NCI-H2227 (cell line): Measurements from ENCODE around the gene APC2.

ENCODE experiments used
- DNase-seq: peaks from one replicate; lab custom pipeline; 2025; ENCODE audit not compliant: unreplicated experiment; lab: John Stamatoyannopoulos, UW

The APC2 gene

DNA sequence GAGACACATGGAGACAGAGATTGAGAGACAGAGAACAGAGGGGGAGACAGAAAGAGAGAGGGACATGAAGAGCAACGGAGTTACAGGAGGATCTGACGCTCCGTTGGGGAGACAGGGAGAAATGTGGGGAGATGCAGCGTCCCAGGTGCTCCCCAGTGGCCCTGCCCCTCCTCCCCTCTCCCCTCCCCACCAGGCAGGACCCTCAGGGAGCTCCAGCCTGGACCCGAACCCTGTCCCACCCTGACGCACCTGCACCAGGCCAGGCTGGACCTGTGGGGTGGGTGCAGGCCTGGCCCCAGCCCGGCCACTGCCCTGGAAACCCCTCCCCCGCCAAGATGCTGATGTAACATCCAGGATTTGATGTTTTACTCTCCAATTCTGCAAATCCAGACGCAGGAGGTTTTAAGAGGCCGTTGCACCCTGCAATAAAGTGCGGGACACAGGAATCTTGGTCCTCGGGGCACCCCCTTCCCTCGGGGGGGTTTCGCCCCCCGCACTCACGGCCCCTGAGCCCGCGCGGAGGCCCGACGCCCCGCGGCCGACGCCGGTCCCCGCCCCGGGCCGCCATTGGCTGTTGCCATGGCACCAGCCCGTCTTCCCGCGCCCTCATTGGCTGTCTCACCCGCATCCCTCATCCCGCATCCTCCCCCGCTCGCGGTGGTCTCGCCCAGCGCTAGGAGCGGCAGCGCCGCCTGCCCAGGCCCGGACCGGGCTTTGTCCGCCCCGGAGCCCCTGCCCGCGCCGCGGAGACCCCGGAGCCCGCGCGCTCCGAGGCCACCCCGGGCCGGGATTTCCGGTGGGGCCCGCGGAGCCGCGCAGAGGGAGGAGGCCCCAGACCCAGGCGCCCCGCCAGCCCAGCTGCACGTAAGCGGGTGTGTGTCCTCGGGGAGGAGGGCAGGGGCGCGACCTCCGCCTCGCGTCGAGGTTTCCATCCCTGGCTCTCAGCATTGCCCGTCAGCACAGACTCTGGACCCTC, at the start of gene APC2:
Gene APC2, plus strand, starts transcription at position 655 of the 976 bp plus-strand sequence. CDS start 2,881 bp downstream, outside the sequence.
- peak; percentile 93 for DNase-seq

DNA sequence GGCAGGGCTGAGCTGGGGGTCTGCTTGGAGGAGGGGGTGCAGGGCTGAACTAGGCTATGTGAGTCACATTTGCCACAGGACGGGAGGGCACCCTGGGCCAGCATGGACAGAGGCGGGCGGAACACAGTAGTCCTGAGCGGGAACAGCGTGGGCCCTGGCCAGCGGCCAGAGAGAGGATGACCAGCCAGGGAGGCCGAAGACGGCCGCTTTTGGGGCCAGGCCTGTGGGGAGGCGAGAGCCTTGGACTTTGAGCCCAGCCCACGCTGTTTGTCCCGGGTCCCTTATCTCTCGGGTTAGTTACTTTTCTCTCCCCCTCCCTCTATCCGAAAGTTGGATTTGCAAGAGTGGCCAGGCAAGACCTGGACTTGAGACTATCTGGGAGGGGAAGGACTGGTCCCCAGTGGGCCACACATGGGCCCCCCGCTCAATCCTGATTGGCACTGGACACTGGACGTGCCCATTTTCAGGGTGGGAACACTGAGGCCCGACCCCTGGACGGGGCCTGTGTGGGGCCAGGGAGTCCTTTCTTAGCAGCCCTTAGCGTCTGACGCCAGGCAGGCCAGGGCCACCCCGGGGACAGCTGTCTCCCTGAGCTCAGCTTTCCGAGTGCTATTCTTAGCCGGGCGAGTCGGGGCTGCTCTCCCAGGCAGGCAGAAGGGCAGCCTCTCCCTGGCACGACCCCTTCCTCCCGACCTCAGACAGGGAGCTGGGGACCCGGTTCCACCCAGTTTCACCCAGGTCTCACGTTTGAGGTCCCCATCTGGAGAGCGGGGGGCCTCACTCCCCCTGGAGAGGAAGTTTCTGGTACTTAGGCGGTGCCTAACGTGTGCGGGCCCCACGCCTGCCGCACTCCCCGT, 49.4 kb upstream of the APC2 start:
- DNase-seq = no peak

GRCh38 chr19:1401138-1401888, 48.6 kb upstream of the APC2 start, which contains the start of gene GAMT:
TSS of gene GAMT (minus strand) at chr19:1401542. CDS start at chr19:1401476, 66 bp downstream.
- DNase-seq = peak; percentile 72

DNA sequence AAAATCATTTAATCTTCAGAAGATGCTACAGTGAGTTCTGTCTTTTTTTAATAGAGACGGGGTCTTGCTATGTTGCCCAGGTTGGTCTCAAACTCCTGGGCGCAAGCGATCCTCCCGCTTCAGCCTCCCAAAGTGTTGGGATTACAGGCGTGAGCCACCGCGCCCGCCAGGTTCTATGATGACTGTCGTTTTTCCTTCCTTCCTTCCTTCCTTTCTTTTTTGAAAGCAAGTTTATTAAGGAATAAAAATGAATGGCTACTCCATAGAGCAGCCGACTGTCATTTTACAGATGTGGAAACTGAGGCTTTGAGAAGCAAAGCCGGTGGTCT, 48.1 kb upstream of the APC2 start:
- no peak for DNase-seq

- DNase-seq = no peak
Observed at GRCh38 chr19:1402411-1403070, 47.4 kb upstream of the APC2 start.

- DNase-seq = peak; percentile 98
Observed at GRCh38 chr19:1406774-1407527, 43.0 kb upstream of the APC2 start.

GRCh38 chr19:1407528-1408299, 42.2 kb upstream of the APC2 start, which contains the start of gene DAZAP1:
TSS of gene DAZAP1 (plus strand) at chr19:1407586. CDS start at chr19:1407774, 188 bp downstream.
- DNase-seq = peak; percentile 71

DNA sequence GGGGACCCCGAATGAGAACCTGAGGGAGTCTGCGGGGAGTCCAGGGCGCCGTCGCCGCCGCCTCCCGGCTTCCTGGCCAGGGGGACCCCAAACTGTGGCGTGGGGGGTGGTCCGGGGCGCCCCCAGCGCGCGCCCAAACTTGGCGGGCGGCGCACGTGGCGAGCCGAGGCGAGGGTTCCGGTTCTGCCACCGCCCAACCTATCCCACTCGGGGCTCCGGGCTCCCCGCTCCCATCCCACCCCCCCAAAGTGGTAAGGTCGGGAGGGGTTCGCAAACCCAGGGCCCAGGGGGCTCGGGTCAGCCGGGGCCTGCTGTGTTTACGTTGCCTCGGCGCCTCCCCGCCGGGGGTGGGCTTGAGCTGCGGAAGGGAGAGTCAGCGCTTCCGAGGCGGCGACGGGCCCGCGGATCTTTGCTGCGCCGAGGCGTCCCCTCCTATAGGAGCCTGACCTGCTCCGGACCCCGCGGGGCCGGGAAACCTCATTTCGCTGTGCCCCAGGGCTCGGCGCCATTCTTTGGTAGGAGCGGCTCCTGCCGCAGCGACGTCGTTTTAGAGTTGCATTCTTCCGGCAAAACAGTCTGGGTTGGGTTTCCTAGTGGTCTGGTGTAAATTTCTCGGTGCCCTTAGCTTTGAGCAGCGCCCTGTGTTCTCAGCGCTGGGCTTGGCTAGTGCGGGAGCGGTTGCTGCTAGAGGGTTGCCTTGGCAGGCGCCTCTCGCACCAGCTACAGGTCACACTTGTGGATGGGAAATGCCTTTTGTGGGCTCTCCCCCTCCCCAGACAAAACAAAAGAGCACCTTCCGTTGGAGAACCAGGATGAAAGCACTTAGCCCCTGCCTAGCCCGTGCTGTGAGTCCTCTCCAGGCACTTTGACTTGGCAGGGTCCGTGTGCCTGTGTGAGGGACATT, 41.4 kb upstream of the APC2 start:
- peak; percentile 53 for DNase-seq

DNA sequence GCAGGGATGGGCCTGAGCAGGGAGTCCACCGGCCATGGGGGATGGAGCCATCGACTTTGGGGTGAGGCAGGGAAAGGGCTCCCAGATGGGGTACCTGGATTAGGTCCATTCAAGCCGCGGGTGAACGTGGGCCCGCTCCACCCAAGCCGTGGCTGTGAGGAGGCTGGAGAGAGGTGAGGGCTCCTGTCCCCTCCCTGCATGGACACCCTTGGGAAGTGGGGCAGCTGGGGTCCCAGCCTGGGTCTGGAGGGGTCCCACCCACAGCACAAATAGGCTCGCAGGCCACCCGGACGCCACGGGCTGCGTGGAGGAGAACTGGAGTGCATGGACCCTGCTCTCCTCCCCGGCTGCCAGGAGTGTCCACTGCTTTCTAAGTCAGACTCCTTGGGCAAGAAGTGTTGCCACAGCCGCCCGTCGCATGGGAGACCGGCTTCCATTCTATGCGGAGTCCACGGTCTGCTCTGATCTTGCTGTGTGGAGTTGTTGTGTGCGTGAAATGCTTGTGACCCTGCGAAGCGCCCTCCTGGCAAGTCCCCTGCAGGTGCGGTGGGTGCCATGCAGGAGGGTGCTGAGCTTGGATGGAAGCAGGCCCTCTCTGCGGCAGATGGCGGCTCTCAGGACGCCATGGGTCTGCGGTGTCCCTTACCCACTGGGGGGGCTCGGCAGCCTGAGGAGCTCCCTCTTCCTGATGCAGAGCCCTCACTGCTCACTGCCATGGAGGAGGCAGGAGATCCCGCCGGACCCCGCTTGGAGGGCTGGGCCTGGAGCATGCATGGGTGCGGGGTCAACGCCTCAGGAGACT, 40.5 kb upstream of the APC2 start:
- DNase-seq = no peak

DNA sequence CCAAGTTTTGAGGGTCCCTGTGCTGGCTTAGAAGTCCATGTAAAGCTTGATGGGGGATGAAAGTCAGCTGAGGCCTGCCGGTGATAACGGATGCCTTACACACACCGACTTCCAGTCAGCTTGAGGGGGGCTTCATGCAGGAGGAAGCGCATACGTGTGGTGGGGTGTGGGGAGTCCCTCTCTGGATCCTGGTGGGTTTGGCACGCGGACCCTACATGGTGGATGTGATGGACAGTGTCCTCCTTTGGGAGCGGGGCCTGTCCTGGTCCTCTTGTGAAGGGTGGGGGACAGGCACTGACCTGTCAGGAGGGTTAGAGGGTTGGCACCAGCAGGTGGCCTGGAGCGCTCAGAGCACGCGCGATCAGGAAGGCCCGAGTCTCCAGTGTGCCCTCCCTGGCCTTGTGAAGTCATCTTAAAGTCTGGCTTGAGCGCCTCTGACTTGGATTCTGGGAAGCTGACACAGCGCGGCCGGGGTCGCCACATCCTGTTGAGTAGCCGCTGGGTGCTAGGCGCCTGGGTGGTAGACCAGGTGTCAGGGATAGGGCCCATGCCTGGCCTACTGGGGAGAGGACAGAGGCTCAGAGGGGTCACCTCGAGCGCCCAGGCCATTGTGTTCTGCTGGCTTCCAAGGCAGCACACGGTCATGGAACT, 39.7 kb upstream of the APC2 start:
- no peak for DNase-seq

GRCh38 chr19:1410789-1411188, 39.1 kb upstream of the APC2 start:
- no peak for DNase-seq

- no peak for DNase-seq
Observed at GRCh38 chr19:1411255-1412191, 38.4 kb upstream of the APC2 start.

DNA sequence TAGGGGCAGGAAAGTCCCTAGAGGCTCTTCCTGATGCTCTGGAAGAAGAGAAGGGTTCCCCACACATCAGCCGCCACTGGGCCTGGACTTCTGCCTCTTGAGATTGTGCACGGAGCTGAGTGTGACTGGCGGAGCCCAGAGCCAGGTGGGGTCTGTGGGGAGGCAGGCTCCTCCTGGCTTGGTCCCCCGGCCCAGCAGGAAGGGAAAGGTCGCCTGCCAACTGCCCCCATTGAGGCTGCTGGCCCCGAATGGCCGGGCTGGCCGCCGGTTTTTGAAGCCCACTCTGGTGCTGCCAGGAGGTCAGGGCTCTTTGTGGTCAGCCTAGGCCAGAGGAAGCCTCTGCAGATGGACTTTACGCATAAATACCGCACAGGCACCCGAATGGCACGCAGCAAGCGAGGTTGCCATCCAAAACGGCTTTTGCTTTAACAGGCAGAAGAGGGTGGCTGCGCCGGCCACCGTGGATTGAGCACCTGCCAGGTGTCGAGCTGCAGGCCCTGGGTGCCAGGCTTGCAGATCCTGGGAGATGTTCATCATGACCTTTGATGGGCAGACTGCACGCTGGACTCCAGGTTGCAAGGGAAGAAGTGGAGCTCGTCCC, 37.5 kb upstream of the APC2 start:
- DNase-seq = no peak

DNA sequence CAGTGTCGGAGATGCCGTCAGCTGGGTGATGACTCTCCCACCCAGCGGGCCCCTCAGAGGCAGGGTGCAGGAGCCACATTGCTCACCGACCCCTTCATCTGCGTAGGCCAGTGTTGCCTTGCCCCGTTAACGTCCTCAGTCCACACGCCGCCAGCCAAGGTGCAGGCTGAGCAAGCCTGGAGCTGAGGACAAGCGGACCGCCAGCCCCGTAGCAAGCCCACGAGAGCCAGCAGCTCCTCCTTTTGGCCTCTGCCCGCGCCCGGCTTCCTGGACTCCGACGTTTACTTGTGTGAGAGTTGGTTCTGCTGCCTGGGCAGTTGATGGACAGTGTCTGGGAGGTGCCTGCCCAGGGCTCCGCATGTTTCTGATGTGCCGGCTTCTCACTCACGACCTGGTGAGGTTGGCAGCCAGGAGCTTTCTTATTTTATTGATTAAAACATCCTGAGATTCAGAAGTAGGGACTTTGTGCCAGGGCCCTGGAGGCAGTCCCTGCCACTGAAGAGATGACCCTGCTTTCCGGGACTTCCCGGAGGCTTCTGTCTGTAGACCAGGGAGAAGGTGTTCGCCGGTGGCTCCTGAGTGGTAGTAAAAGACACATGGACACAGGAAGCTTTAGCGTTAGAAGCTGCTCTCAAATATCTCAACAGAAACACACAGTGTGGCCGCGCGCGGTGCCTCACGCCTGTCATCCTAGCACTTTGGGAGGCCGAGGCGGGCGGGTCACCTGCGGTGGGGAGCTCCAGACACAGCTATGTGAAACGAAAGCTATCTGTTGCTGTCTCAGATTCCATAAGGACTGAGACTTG, 36.7 kb upstream of the APC2 start:
- DNase-seq = no peak
